Hepatocyte (in vitro differentiated cells): Measurements from ENCODE around the gene ST6GAL2. TPM values are rescaled to one million over a fixed set of nuclear protein-coding genes. Genes with fewer than 3 reads are reported as not detected.

Experiments
- DNase-seq: peaks from one replicate; pipeline ENCODE4 v3.0.0-alpha.2; 2016; ENCODE audit warnings: low spot score
- H2AFZ ChIP-seq: fragments of 200-600 bp; sonication (generic); 2 replicates; pipeline ENCODE4 v1.6.0; 2016; ENCODE audit warnings: antibody characterized with exemption, mild to moderate bottlenecking
- H3K27ac ChIP-seq: fragments of 200-600 bp; sonication (generic); 2 replicates; pipeline ENCODE4 v1.5.1; 2016; ENCODE audit warnings: mild to moderate bottlenecking
- H3K27me3 ChIP-seq: fragments of 200-600 bp; sonication (generic); 2 replicates; pipeline ENCODE4 v1.6.1; 2016
- H3K36me3 ChIP-seq: fragments of 200-600 bp; sonication (generic); replicated peaks from 2 replicates; pipeline ENCODE4 v1.5.1; 2016; ENCODE audit warnings: low read depth; ENCODE audit not compliant: insufficient read depth
- H3K4me1 ChIP-seq: fragments of 200-600 bp; sonication (generic); 2 replicates; pipeline ENCODE4 v1.5.1; 2016; ENCODE audit warnings: mild to moderate bottlenecking, moderate library complexity; ENCODE audit not compliant: insufficient read depth
- H3K4me2 ChIP-seq: fragments of 200-600 bp; sonication (generic); 2 replicates; pipeline ENCODE4 v1.6.0; 2016
- H3K4me3 ChIP-seq: fragments of 200-600 bp; sonication (generic); 2 replicates; pipeline ENCODE4 v1.5.1; 2016; ENCODE audit warnings: mild to moderate bottlenecking
- H3K79me2 ChIP-seq: fragments of 200-600 bp; sonication (generic); 2 replicates; pipeline ENCODE4 v1.6.0; 2017; ENCODE audit warnings: mild to moderate bottlenecking
- H3K9me2 ChIP-seq: fragments of 200-600 bp; sonication (generic); replicated peaks from 2 replicates; pipeline ENCODE4 v1.6.0; 2017; ENCODE audit warnings: mild to moderate bottlenecking; ENCODE audit not compliant: insufficient read depth
- H3K9me3 ChIP-seq: fragments of 200-600 bp; sonication (generic); 2 replicates; pipeline ENCODE4 v1.5.1; 2016; ENCODE audit warnings: low read depth, mild to moderate bottlenecking
- H4K20me1 ChIP-seq: fragments of 200-600 bp; sonication (generic); 2 replicates; pipeline ENCODE4 v1.6.0; 2016; ENCODE audit warnings: mild to moderate bottlenecking; ENCODE audit not compliant: insufficient read depth, poor library complexity, severe bottlenecking
- CTCF ChIP-seq: fragments of 200-600 bp; sonication (generic); IDR thresholded peaks from 2 replicates; pipeline ENCODE4 v1.5.1; 2016; ENCODE audit warnings: antibody characterized with exemption, mild to moderate bottlenecking; ENCODE audit not compliant: poor library complexity
- EZH2 ChIP-seq: fragments of 200-600 bp; sonication (generic); IDR thresholded peaks from 2 replicates; pipeline ENCODE4 v1.6.1; 2016; ENCODE audit warnings: antibody characterized with exemption, mild to moderate bottlenecking, borderline replicate concordance
- EZH2phosphoT487 ChIP-seq: fragments of 200-600 bp; sonication (generic); IDR thresholded peaks from one replicate; pipeline ENCODE4 v1.6.1; 2018; ENCODE audit warnings: antibody characterized with exemption, mild to moderate bottlenecking, low read depth, moderate library complexity; ENCODE audit not compliant: unreplicated experiment, severe bottlenecking
- WGBS: methylation state at CpG from one replicate; pipeline ENCODE4 v1.1.6; 2016; ENCODE audit warnings: low lambda C conversion rate; ENCODE audit errors: missing lambda C conversion rate; 5-methylcytosine and 5-hydroxymethylcytosine counted together
- polyA plus RNA-seq: library from polyadenylated mRNA; unstranded; fragments of >200 nt; fragmentation: Nextera tagmentation; extraction: Ambion mirVana; gene quantifications from 2 replicates; pipeline ENCODE4 v1.2.1, GENCODE V29; 2016
- total RNA-seq: library from RNA; depleted of rRNA; stranded (reverse); fragments of >200 nt; gene quantifications from 2 replicates; pipeline ENCODE4 v1.2.3, GENCODE V29; 2014

ST6GAL2 gene
- total and polyA plus RNA-seq, 2 experiments from 2014 or later = 3.2 to 14.4 TPM

- no peak for DNase-seq
- no peak overlapping the region for H3K4me2 ChIP-seq
- no peak overlapping the region for H2AFZ ChIP-seq
- 82% methylated on average over 2 of the region's 2 CpGs for WGBS
- H3K27ac ChIP-seq = no peak overlapping the region
- no peak overlapping the region for H3K4me3 ChIP-seq
- no peaks in the 10 kb centered on the region for H4K20me1 ChIP-seq
- no peaks in the 10 kb centered on the region for H3K9me2 ChIP-seq
- H3K27me3 ChIP-seq = no peaks in the 10 kb centered on the region
- TF ChIP-seq EZH2 = no peak
- no peak for TF ChIP-seq EZH2phosphoT487
- no peak for TF ChIP-seq CTCF
- H3K9me3 ChIP-seq = no peaks in the 10 kb centered on the region
- H3K4me1 ChIP-seq = no peaks in the 10 kb centered on the region
- H3K36me3 ChIP-seq = no peaks in the 10 kb centered on the region
- no peaks in the 10 kb centered on the region for H3K79me2 ChIP-seq
These were observed 115.0 kb downstream of the ST6GAL2 start for GRCh38 chr2:106770986-106771385.

- Histone ChIP-seq H3K4me2 (no peak overlapping the region), H4K20me1 (no peaks in the 10 kb centered on the region)
These were observed 121.4 kb downstream of the ST6GAL2 start for GRCh38 chr2:106764614-106765013.

GRCh38 chr2:106759966-106760365 lies 126.0 kb downstream of the ST6GAL2 start:
- Histone ChIP-seq H3K36me3 (no peaks in the 10 kb centered on the region), H3K4me3 (no peak overlapping the region), H3K9me2 (no peaks in the 10 kb centered on the region), H3K27me3 (no peaks in the 10 kb centered on the region), H3K79me2 (no peaks in the 10 kb centered on the region), H3K27ac (no peak overlapping the region), H3K9me3 (no peaks in the 10 kb centered on the region), H3K4me1 (no peaks in the 10 kb centered on the region), H2AFZ (no peak overlapping the region), H3K4me2 (no peak overlapping the region), H4K20me1 (no peaks in the 10 kb centered on the region)
- WGBS = 60% methylated on average over 2 of the region's 2 CpGs
- TF ChIP-seq CTCF (no peak), EZH2 (no peak), EZH2phosphoT487 (no peak)
- DNase-seq = no peak

More at GRCh38 chr2:106764614-106765013, 121.4 kb downstream of the ST6GAL2 start:
- Histone ChIP-seq H3K9me3 (no peaks in the 10 kb centered on the region), H3K27me3 (no peaks in the 10 kb centered on the region), H2AFZ (no peak overlapping the region), H3K36me3 (no peaks in the 10 kb centered on the region), H3K4me1 (no peaks in the 10 kb centered on the region), H3K9me2 (no peaks in the 10 kb centered on the region), H3K27ac (no peak overlapping the region), H3K4me3 (no peak overlapping the region), H3K79me2 (no peaks in the 10 kb centered on the region)
- 68% methylated on average over 5 of the region's 5 CpGs for WGBS
- no peak for DNase-seq
- no peak for TF ChIP-seq EZH2
- no peak for TF ChIP-seq EZH2phosphoT487
- TF ChIP-seq CTCF = no peak
